ENCODE results near the gene TXN. TPM values are rescaled to one million over a fixed set of nuclear protein-coding genes. Genes with fewer than 3 reads are reported as not detected.
"Not testable (repeated sequence)": the region's sequence is repeated elsewhere in the genome, so short reads cannot be mapped to it uniquely, and the experiment has no call there.

The TXN gene
- total RNA-seq, 1 donor from 2014 or later, result 175 TPM

GRCh38 chr9:110214090-110214489 lies 42.2 kb downstream of the TXN start:
- DNase-seq (ENCODE audit: low spot score in 2 of 2) (no peak), FAIRE-seq (no peak)

- FAIRE-seq (no peak), DNase-seq (ENCODE audit: low spot score in 2 of 2) (no peak)
Measured at GRCh38 chr9:110213413-110214044, 42.8 kb downstream of the TXN start.

- FAIRE-seq (no peak), DNase-seq (ENCODE audit: low spot score in 2 of 2) (no peak)
Measured at GRCh38 chr9:110208031-110208430, 48.3 kb downstream of the TXN start, which contains the start of gene C9orf152. Gene C9orf152, minus strand, starts transcription at chr9:110208159. Its CDS starts 580 bp downstream, at chr9:110207579.

DNA sequence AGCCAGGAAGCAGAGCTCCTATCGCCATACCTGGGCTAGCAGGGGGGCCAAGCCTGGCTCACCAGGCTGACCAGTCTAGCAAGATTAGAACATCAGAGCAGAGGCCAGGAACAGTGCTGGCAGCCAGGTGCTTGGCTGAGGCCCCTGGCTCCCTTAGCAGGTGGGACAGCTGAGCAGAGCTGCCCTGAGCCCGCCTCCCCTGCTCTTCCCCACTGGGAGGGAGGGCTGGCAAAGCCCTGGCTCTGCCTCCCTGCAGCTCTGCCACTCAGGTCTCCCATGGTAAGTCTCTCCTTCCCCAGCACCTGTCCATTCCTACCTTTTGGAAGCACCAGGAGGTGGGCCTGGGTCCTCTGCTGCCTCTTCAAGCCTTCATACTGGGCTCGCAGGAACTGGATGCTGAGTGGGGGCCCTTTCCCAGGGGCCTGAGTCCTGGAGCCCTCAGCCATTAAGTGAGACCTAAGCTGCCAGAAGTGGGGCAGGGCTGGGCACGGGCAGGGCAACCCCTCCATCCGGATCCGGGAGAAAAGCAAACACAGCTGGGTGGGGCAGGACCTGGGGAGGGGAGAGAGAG lies 49.2 kb downstream of the TXN start:
- DNase-seq (ENCODE audit: low spot score in 2 of 2) (no peak), FAIRE-seq (no peak)

GRCh38 chr9:110206389-110206788 lies 49.9 kb downstream of the TXN start:
- DNase-seq (ENCODE audit: low spot score in 2 of 2) (no peak), FAIRE-seq (no peak)

DNA sequence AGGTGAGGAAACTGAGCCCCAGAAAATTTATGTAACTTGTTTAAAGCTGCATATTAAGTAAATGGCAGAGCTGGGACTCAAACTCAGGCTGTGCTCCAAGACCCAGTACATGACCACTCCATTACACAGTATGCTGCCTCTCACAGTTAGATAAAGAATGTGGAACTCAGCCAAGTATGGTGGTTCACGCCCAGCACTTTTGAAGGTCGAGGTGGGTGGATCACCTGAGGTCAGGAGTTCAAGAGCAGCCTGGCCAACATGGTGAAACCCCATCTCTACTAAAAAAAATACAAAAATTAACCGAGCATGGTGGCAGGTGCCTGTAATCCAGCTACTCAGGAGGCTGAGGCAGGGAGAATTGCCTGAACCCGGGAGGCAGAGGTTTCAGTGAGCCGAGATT lies 50.7 kb downstream of the TXN start:
- not testable (repeated sequence) for FAIRE-seq; DNase-seq (ENCODE audit: low spot score in 2 of 2)

GRCh38 chr9:110202232-110202631 lies 54.1 kb downstream of the TXN start:
- no peak for DNase-seq (ENCODE audit: low spot score in 2 of 2)
- no peak for FAIRE-seq

GRCh38 chr9:110199643-110200042 lies 56.7 kb downstream of the TXN start:
- FAIRE-seq (no peak), DNase-seq (ENCODE audit: low spot score in 2 of 2) (no peak)

DNA sequence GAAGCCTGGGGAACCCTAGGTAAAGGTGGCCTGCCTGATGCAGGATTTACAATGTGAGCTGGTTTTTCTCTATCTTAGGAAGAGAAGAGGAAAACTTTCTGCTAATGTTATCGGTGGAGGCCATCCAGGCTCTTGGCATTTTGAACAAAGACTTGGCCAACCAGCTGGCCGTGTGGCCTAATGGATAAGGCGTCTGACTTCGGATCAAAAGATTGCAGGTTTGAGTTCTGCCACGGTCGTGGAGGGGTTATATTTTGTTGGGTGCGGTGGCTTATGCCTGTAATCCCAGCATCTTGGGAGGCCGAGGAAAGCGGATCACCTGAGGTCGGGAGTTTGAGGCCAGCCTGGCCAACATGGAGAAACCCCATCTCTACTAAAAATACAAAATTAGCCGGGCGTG lies 58.0 kb downstream of the TXN start:
- FAIRE-seq (no peak), DNase-seq (ENCODE audit: low spot score in 2 of 2) (no peak)

DNA sequence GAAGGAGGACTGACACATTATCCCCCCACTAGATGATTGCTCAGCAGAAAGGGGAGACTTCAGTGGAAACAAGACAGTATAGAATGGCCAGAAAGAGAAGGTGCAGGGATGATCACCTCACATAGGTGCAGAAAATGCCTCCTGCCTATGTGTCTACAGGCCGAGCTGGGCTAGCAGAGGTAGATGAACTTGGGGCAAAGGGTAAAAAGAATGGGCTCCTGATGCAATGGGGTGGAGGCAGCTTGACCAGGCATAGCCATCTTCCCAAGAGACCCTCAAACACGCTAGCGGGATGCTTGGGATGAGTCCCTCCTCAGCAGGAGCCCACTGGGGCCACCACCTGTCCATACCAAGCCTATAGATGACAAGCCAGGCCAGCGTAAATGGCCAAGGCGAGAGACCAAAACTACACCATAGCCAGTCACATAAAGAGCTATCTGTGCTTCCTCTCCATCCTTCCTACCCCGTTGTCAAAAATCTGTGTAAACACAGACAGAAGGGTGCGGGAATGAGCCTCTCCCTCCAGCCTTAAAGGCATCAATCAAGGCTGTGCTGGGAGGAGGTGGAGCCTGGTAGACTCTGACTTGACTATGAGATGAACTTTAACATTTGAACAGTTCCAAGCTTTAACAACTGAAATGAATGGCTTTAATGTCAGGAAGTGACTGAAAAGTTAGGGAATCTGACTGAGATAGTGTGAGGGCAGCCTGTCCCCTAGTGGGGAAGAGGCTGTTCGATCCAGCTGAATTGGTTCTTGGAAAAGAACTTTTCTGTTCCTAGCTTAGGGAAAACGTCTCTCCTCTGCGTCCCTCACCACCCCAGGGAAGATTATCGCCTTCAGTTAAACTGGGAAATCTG lies 58.7 kb downstream of the TXN start:
- DNase-seq (ENCODE audit: low spot score in 2 of 2) (no peak), FAIRE-seq (no peak)

- not testable (repeated sequence) for DNase-seq (ENCODE audit: low spot score in 2 of 2); FAIRE-seq
Measured at GRCh38 chr9:110196084-110196499, 60.2 kb downstream of the TXN start.

Other genes with a start within 250 kb of the TXN start
- not detected for gene C9orf152, start 48.3 kb downstream of the TXN start, total RNA-seq
- not detected for gene TXNDC8, start 81.4 kb upstream of the TXN start, total RNA-seq